ENCODE results near the gene ARF5.
A peak's percentile ranks its signal among the peaks of the same experiment; 100 is the strongest.
"Not testable (repeated sequence)": the region's sequence is repeated elsewhere in the genome, so short reads cannot be mapped to it uniquely, and the experiment has no call there.

ARF5 gene
- 43.3 to 52.2 reads per million in 2 experiments for total RNA-seq

GRCh38 chr7:127588019-127588696 is at the start of gene ARF5:
Gene ARF5, plus strand, starts transcription at chr7:127588411. Its CDS starts 88 bp downstream, at chr7:127588499.
- DNase-seq (ENCODE audit: low read depth), result peak; percentile 83

GRCh38 chr7:127539116-127539515 is 49.1 kb upstream of the ARF5 start:
- no peak for DNase-seq (ENCODE audit: low read depth)

- not testable (repeated sequence) for DNase-seq (ENCODE audit: low read depth)
Observed at GRCh38 chr7:127540461-127540860, 47.8 kb upstream of the ARF5 start.

GRCh38 chr7:127541548-127541947 is 46.7 kb upstream of the ARF5 start:
- no peak for DNase-seq (ENCODE audit: low read depth)

- no peak for DNase-seq (ENCODE audit: low read depth)
Observed at GRCh38 chr7:127546313-127546712, 41.9 kb upstream of the ARF5 start.

GRCh38 chr7:127550247-127550646 is 38.0 kb upstream of the ARF5 start:
- DNase-seq (ENCODE audit: low read depth), result no peak

GRCh38 chr7:127551941-127552340 is 36.3 kb upstream of the ARF5 start:
- DNase-seq (ENCODE audit: low read depth), result no peak

- DNase-seq (ENCODE audit: low read depth), result no peak
Observed at GRCh38 chr7:127556404-127556803, 31.8 kb upstream of the ARF5 start.

GRCh38 chr7:127557803-127558202 is 30.4 kb upstream of the ARF5 start:
- no peak for DNase-seq (ENCODE audit: low read depth)

GRCh38 chr7:127566242-127566641 is 22.0 kb upstream of the ARF5 start:
- no peak for DNase-seq (ENCODE audit: low read depth)

GRCh38 chr7:127568034-127568433 is 20.2 kb upstream of the ARF5 start:
- not testable (repeated sequence) for DNase-seq (ENCODE audit: low read depth)

GRCh38 chr7:127571741-127572505 is 16.3 kb upstream of the ARF5 start:
- no peak for DNase-seq (ENCODE audit: low read depth)

- DNase-seq (ENCODE audit: low read depth), result no peak
Observed at GRCh38 chr7:127578036-127578684, 10.1 kb upstream of the ARF5 start.

- DNase-seq (ENCODE audit: low read depth), result no peak
Observed at GRCh38 chr7:127578711-127579275, 9.4 kb upstream of the ARF5 start.

- DNase-seq (ENCODE audit: low read depth), result no peak
Observed at GRCh38 chr7:127580612-127581011, 7.6 kb upstream of the ARF5 start.

- no peak for DNase-seq (ENCODE audit: low read depth)
Observed at GRCh38 chr7:127581716-127582115, 6.5 kb upstream of the ARF5 start.

- DNase-seq (ENCODE audit: low read depth), result no peak
Observed at GRCh38 chr7:127582361-127582760, 5.8 kb upstream of the ARF5 start.

- no peak for DNase-seq (ENCODE audit: low read depth)
Observed at GRCh38 chr7:127584648-127585043, 3.6 kb upstream of the ARF5 start.

GRCh38 chr7:127585044-127585953 is 2.9 kb upstream of the ARF5 start, which contains the start of gene GCC1:
Gene GCC1, minus strand, starts transcription at chr7:127585596. Its CDS starts 414 bp downstream, at chr7:127585182.
- peak; percentile 86 for DNase-seq (ENCODE audit: low read depth)

- DNase-seq (ENCODE audit: low read depth), result no peak
Observed at GRCh38 chr7:127586346-127586745, 1.9 kb upstream of the ARF5 start.

- DNase-seq (ENCODE audit: low read depth), result no peak
Observed at GRCh38 chr7:127587663-127588018, 570 bp upstream of the ARF5 start.
